Kasumi-1 (cell line): ENCODE measurements around the gene CEP162.
"Not testable (repeated sequence)": the region's sequence is repeated elsewhere in the genome, so short reads cannot be mapped to it uniquely, and the experiment has no call there.

Experiments used
- DNase-seq, 2 experiments: peaks; one replicate each; lab custom pipeline; 2025; lab: John Stamatoyannopoulos, UW

CEP162 gene

GRCh38 chr6:84224251-84224650 lies 3.2 kb downstream of the CEP162 start:
- DNase-seq: no peak

DNA sequence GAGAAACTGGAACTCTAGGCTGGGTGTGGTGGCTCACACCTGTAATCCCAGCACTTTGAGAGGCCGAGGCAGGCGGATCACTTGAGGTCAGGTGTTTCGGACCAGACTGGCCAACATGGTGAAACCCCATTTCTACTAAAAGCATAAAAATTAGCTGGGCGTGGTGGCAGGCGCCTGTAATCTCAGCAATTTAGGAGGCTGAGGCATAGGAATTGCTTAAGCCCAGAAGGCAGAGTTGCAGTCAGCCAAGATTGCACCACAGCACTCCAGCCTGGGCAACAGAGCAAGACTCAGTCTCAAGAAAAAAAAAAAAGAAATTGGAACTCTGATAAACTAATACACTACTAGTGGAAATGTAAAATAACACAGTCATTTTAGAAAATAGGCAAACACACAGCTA lies 3.8 kb downstream of the CEP162 start:
- not testable (repeated sequence) for DNase-seq

GRCh38 chr6:84222426-84222825 lies 5.0 kb downstream of the CEP162 start:
- DNase-seq: no peak

DNA sequence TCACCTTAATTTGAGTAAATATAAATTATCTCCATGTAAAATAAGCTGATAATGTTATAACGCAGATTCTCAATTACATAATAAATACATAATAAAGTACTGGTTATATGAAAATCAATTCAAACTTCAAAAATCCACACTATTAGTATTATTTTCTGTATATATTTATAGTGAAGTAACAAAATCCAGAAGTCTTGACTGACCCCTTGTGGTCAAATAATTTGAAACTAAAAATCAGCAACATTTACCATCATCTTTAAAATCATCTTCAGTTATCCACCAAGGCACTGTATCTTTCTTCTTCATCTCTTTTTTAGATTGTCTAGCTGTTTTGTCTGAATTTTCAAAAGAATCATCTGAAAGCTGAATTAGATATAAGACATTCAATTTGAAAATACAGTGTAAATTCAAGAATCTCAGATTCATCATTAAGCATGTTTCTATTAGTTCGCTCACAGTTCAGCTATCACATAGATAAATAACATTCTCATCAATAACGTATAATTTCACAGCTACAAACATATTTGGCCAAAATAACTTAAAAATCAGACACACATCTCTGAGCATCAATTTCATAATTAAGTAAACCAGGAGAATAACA lies 6.5 kb downstream of the CEP162 start:
- peak; percentile 27 to 40 for DNase-seq

DNA sequence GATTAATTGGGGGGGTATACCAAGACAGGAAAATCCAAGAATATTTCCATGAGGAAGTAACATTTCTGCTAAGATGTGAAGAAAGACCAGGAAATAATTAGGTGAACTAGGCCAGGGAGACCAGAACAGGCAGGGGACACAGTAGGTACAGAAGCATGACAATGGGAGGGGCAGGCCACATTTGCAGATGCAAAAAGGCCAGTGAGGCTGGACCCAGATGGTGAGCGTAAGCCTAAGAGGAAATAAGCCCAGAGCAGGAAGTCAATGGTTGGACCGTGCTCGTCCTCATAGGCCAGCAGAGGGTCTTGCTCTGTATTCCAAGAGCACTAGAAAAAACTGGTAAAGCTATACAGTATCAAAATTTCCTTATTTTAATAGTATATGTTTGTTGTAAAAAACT lies 9.4 kb downstream of the CEP162 start:
- no peak for DNase-seq

- DNase-seq: no peak
Observed at GRCh38 chr6:84213217-84213616, 14.2 kb downstream of the CEP162 start.

- no peak for DNase-seq
Observed at GRCh38 chr6:84204011-84204410, 23.4 kb downstream of the CEP162 start.

DNA sequence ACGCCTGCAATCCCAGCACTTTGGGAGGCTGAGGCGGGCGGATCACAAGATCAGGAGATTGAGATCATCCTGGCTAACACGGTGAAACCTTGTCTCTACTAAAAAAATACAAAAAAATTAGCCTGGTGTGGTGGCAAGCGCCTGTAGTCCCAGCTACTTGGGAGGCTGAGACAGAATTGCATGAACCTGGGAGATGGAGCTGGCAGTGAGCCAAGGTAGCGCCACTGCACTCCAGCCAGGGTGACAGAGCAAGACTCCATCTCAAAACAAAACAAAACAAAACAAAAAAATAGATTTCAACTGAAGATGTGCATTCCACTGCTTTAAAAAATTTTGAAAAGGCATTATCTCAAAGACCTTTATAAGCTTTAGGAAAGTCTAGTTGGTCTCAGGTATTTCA lies 27.5 kb downstream of the CEP162 start:
- DNase-seq: not testable (repeated sequence)

GRCh38 chr6:84197708-84198107 lies 29.7 kb downstream of the CEP162 start:
- no peak for DNase-seq

GRCh38 chr6:84193114-84193708 lies 34.2 kb downstream of the CEP162 start:
- no peak for DNase-seq

- no peak for DNase-seq
Observed at GRCh38 chr6:84191802-84192201, 35.6 kb downstream of the CEP162 start.

DNA sequence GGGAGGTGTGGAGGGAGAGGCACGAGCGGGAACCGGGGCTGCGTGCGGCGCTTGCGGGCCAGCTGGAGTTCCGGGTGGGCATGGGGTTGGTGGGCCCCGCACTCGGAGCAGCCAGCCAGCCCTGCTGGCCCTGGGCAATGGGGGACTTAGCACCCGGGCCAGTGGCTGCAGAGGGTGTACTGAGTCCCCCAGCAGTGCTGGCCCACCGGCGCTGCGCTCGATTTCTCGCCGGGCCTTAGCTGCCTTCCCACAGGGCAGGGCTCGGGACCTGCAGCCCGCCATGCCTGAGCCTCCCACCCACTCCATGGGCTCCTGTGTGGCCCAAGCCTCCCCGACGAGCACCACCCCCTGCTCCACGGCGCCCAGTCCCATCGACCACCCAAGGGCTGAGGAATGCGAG lies 38.1 kb downstream of the CEP162 start:
- DNase-seq: not testable (repeated sequence)

GRCh38 chr6:84183430-84183829 lies 44.0 kb downstream of the CEP162 start:
- no peak for DNase-seq

DNA sequence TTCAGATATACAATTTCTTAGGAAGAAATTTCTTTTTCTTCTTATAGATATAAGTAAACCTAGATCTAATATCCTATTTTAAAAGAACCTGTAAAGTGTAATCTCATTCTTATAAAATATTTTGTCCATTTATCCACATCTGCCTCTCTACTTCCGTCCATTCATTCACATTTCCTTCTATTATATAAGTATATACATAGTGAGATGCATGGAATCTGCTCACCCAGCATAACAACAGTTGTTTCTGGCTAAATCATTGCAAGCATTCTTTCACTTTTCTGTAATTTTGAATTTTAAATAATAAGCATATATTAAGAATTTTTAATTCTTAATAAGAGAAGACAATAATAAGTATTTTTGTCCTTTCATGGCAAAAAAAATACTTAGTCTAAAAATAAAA lies 45.4 kb downstream of the CEP162 start:
- DNase-seq: no peak

DNA sequence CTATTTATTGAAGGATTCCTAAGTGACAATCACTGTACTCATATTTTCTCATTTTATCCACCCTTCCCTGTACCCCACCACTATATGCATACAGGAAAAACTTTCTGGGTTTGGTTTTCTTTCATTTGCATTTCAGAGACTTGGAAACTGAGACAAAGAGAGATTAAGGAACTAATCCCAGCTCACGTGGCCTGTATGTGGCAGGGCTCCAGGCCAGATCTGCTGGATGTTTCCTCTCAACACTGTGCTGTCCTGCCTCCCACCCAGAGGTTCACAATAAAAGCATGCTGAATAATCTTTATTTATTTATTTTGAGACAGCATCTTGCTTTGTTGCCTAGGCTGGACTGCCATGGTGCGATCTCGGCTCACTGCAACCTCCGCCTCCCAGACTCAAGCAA lies 50.2 kb downstream of the CEP162 start:
- peak in 1 of 2 experiments; percentile 18 for DNase-seq

GRCh38 chr6:84172574-84172973 lies 54.9 kb downstream of the CEP162 start:
- DNase-seq: no peak

- no peak for DNase-seq
Observed at GRCh38 chr6:84172080-84172479, 55.4 kb downstream of the CEP162 start.

DNA sequence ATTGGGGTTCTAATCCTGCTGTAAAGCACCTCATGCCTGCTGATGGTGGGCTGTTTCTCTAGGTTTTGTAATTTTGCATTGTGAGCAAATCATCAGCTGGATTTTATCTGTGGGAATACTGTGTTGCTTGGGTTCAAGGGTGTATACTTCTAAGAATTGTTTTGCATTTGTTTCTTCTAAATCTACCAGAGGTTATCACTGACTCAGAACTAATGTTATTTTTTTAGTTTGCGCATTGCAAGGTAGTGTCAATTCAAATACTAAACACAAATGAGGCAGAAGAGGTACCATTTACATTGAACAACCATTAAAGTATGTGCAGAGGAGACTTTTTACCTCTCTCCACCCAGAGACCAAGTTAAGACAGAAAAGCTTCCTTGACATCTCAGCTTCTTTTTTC lies 60.0 kb downstream of the CEP162 start:
- no peak for DNase-seq

GRCh38 chr6:84166395-84166794 lies 61.0 kb downstream of the CEP162 start:
- no peak for DNase-seq

- not testable (repeated sequence) for DNase-seq
Observed at GRCh38 chr6:84164328-84164727, 63.1 kb downstream of the CEP162 start.

- DNase-seq: no peak
Observed at GRCh38 chr6:84161190-84161589, 66.3 kb downstream of the CEP162 start.

GRCh38 chr6:84156306-84156705 lies 71.1 kb downstream of the CEP162 start:
- DNase-seq: no peak

DNA sequence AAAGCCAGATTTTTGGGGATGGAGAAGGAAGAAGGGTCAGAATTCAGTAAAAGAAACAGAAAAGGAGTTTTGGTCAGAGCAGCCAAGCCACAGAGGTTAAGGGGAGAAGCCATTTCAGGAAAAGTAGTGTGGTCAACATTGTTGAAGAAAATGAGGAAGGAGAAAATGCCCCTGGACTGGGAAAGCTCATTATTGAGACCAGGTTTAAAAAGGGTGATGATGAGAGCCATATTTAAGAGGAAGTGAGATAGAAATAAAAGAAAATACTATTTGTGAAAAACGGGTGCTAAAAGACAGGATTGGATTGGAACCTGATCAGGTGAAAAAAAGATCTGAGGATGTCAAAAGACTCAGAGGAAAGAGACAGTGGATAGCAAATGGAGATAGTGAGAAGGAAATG lies 75.8 kb downstream of the CEP162 start:
- peak; percentile 3 to 24 for DNase-seq

- no peak for DNase-seq
Observed at GRCh38 chr6:84150705-84151104, 76.7 kb downstream of the CEP162 start.
